ENCODE results near the gene RAB4B. TPM values are rescaled to one million over a fixed set of nuclear protein-coding genes. Genes with fewer than 3 reads are reported as not detected.
A peak's percentile ranks its signal among the peaks of the same experiment; 100 is the strongest.
"Not testable (repeated sequence)": the region's sequence is repeated elsewhere in the genome, so short reads cannot be mapped to it uniquely, and the experiment has no call there.

The RAB4B gene
- polyA plus RNA-seq, 1 donor, result 19.2 TPM

GRCh38 chr19:40810160-40810559, 32.1 kb downstream of the RAB4B start:
- H3K4me3 ChIP-seq (ENCODE audit: low read length), result peak overlapping the region; percentile 58

DNA sequence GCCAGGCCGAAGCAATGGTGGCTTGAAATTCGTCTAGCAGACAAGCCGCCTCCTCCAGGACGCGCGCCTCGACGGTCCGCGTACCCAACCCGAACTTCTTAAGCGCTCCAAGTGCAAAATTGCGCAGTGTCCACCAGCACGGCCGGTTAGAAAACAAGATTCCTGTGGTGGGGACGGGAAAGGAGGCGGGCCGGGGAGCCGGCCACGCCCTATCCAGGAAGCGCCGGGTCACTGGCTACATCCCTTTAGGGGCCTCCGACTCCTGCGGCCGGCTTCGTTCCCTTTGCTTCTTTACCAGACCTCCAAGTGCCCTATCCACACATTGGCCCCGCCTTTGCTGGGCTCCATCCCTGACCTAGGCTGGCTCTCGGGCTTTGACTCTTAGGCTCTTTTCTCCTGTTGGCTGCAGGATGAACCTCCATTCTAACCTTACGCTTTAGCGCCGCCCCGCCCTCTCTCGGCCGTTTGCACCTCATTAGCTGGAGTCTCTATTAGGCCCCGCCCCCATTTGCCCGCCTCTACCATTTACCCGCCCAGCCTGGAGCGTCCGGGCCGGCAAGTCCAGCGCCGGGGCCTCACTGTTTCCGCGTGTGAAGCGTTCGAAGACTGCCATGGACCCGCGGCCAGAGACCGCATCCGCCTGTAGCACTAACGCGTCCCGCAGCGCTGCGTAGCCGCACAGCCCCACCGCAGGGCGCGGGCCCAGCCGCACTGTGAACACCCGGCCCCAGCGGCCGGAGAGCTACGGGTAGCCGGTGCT, 32.8 kb downstream of the RAB4B start:
- not testable (repeated sequence) for H3K9me3 ChIP-seq (ENCODE audit: control insufficient read depth, low read depth, low read length); H3K27me3 ChIP-seq (ENCODE audit: control insufficient read depth, insufficient read depth, low read length)
- Histone ChIP-seq H3K4me3 (ENCODE audit: low read length) (peak overlapping the region; percentile 58), H3K36me3 (ENCODE audit: control insufficient read depth, insufficient read depth, low read length) (peaks cover 28% of the 10 kb centered on the region), H3K4me1 (ENCODE audit: control insufficient read depth, insufficient read depth, low read length) (peaks cover 40% of the 10 kb centered on the region), H3K27ac (ENCODE audit: low read length) (peak overlapping the region; percentile 84)
- peak; percentile 70 to 91 for DNase-seq
- no CpG with 5 or more reads among the region's 65 CpGs for WGBS (ENCODE audit: insufficient coverage, low lambda C conversion rate)

More at GRCh38 chr19:40810160-40810559, 32.1 kb downstream of the RAB4B start:
- no CpG with 5 or more reads among the region's 14 CpGs for WGBS (ENCODE audit: insufficient coverage, low lambda C conversion rate)
- H3K36me3 ChIP-seq (ENCODE audit: control insufficient read depth, insufficient read depth, low read length), result peaks cover 33% of the 10 kb centered on the region
- H3K27ac ChIP-seq (ENCODE audit: low read length), result peak overlapping the region; percentile 84
- no peaks in the 10 kb centered on the region for H3K9me3 ChIP-seq (ENCODE audit: control insufficient read depth, low read depth, low read length)
- DNase-seq, result no peak
- peaks cover 47% of the 10 kb centered on the region for H3K4me1 ChIP-seq (ENCODE audit: control insufficient read depth, insufficient read depth, low read length)
- no peaks in the 10 kb centered on the region for H3K27me3 ChIP-seq (ENCODE audit: control insufficient read depth, insufficient read depth, low read length)

DNA sequence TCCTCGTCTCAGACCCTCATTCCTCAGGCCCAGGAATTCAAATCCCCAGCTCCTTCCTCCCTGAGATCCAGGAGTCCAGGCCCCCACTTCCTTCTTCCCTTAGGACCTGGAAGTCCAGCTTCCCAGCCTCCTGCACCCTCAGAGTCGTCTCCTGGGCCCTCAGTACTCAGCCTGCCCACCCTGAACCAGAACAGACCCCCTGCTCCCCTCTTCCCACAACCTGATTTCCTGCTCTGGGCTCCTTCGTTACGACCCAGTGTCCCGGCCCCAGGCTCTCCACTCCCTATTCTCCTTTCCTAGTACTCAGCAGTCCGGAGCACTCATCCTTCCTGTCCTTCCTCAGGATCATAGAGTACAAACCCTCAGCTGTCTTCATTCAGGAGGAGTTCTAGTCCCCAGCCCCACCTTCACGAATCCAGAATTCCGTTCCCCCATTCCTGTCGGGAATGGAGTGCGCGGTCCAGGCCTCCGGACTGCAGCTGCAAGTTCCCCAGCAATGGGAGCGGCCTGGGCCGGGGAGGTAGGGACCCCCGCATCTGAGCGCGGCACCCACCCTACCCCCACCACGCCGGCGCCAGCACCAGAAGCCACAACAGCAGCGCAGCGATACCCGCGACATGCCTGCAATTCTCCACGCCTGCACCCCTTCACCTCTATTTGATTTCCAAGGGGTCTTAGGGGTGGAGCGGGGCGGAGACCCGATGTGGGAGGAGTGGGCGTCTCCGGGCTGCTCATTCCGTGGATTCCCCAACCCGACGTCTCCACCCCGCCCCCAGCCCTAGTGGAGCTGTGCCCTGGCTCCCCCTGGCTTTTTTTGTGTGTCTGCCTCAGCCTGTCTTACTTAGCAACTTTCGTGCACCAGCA, 33.7 kb downstream of the RAB4B start:
- no peaks in the 10 kb centered on the region for H3K9me3 ChIP-seq (ENCODE audit: control insufficient read depth, low read depth, low read length)
- WGBS (ENCODE audit: insufficient coverage, low lambda C conversion rate), result no CpG with 5 or more reads among the region's 35 CpGs
- H3K4me1 ChIP-seq (ENCODE audit: control insufficient read depth, insufficient read depth, low read length), result peaks cover 31% of the 10 kb centered on the region
- peak overlapping the region; percentile 58 for H3K4me3 ChIP-seq (ENCODE audit: low read length)
- peak in 1 of 2 donors; percentile 59 for DNase-seq
- H3K36me3 ChIP-seq (ENCODE audit: control insufficient read depth, insufficient read depth, low read length), result peaks cover 28% of the 10 kb centered on the region
- H3K27ac ChIP-seq (ENCODE audit: low read length), result peak overlapping the region; percentile 84
- H3K27me3 ChIP-seq (ENCODE audit: control insufficient read depth, insufficient read depth, low read length), result no peaks in the 10 kb centered on the region

GRCh38 chr19:40812571-40812970, 34.5 kb downstream of the RAB4B start:
- WGBS (ENCODE audit: insufficient coverage, low lambda C conversion rate), result no CpG with 5 or more reads among the region's 7 CpGs
- Histone ChIP-seq H3K36me3 (ENCODE audit: control insufficient read depth, insufficient read depth, low read length) (peaks cover 21% of the 10 kb centered on the region), H3K4me1 (ENCODE audit: control insufficient read depth, insufficient read depth, low read length) (peaks cover 26% of the 10 kb centered on the region)
- H3K4me3 ChIP-seq (ENCODE audit: low read length); H3K27ac ChIP-seq (ENCODE audit: low read length); DNase-seq; H3K9me3 ChIP-seq (ENCODE audit: control insufficient read depth, low read depth, low read length); H3K27me3 ChIP-seq (ENCODE audit: control insufficient read depth, insufficient read depth, low read length): not testable (repeated sequence)

- no CpG with 5 or more reads among the region's 4 CpGs for WGBS (ENCODE audit: insufficient coverage, low lambda C conversion rate)
- Histone ChIP-seq H3K9me3 (ENCODE audit: control insufficient read depth, low read depth, low read length) (no peaks in the 10 kb centered on the region), H3K27ac (ENCODE audit: low read length) (no peak overlapping the region), H3K4me3 (ENCODE audit: low read length) (no peak overlapping the region), H3K36me3 (ENCODE audit: control insufficient read depth, insufficient read depth, low read length) (peaks cover 15% of the 10 kb centered on the region), H3K4me1 (ENCODE audit: control insufficient read depth, insufficient read depth, low read length) (peaks cover 27% of the 10 kb centered on the region), H3K27me3 (ENCODE audit: control insufficient read depth, insufficient read depth, low read length) (no peaks in the 10 kb centered on the region)
- DNase-seq, result no peak
These were observed 35.1 kb downstream of the RAB4B start for GRCh38 chr19:40813182-40813581.

GRCh38 chr19:40815223-40815622, 37.2 kb downstream of the RAB4B start:
- no peak overlapping the region for H3K4me3 ChIP-seq (ENCODE audit: low read length)
- H3K27me3 ChIP-seq (ENCODE audit: control insufficient read depth, insufficient read depth, low read length), result no peaks in the 10 kb centered on the region
- H3K36me3 ChIP-seq (ENCODE audit: control insufficient read depth, insufficient read depth, low read length), result no peaks in the 10 kb centered on the region
- no peak overlapping the region for H3K27ac ChIP-seq (ENCODE audit: low read length)
- no peak for DNase-seq
- WGBS (ENCODE audit: insufficient coverage, low lambda C conversion rate), result 71% methylated on average over 1 of the region's 4 CpGs
- no peaks in the 10 kb centered on the region for H3K9me3 ChIP-seq (ENCODE audit: control insufficient read depth, low read depth, low read length)
- H3K4me1 ChIP-seq (ENCODE audit: control insufficient read depth, insufficient read depth, low read length), result peaks cover 28% of the 10 kb centered on the region

DNA sequence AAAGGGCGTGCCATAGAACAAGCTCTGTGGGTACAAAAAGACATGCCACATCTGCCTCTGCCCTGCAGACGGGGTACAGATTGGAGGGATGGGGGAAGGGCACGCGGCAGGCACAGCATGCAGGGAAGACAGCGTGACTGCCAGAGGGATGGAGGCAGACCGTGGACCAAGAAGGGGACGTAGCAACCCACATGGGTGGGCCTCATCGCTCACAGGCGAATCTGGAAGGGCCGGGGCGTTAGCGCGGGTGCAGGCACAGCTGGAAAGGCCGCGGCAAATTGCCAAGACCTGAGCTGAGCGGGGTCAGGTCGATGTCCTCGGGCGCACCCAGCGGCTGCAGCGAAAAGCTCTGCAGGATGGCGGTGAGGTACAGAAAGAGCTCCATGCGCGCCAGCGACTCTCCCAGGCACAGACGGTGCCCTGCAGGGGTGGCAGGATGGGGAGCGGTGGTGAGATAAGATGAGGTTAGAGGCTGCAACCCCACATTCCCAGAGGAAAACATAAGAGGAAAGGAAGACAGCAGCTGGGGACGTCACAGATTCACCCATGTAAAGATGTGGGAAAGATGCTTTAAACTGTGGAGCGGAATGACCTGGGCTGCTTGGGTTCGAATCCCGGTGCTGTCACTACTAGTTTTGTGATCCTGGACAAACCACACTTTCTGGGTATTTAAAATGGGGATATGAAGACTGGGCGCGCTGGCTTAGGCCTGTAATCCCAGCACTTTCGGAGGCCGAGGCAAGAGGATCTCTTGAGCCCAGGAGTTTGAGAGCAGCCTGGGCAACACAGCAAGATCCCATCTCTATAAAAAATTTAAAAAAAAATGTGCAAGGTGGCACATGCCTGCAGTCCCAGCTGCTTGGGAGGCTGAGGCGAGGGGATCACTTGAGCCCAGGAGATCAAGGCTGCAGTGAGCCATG, 40.7 kb downstream of the RAB4B start:
- not testable (repeated sequence) for H3K27ac ChIP-seq (ENCODE audit: low read length); H3K27me3 ChIP-seq (ENCODE audit: control insufficient read depth, insufficient read depth, low read length); H3K36me3 ChIP-seq (ENCODE audit: control insufficient read depth, insufficient read depth, low read length); H3K9me3 ChIP-seq (ENCODE audit: control insufficient read depth, low read depth, low read length)
- Histone ChIP-seq H3K4me1 (ENCODE audit: control insufficient read depth, insufficient read depth, low read length) (peaks cover 25% of the 10 kb centered on the region), H3K4me3 (ENCODE audit: low read length) (peak overlapping the region; percentile 11)
- no CpG with 5 or more reads among the region's 36 CpGs for WGBS (ENCODE audit: insufficient coverage, low lambda C conversion rate)
- DNase-seq, result peak; percentile 40 to 73

- H3K36me3 ChIP-seq (ENCODE audit: control insufficient read depth, insufficient read depth, low read length); H3K9me3 ChIP-seq (ENCODE audit: control insufficient read depth, low read depth, low read length); H3K4me3 ChIP-seq (ENCODE audit: low read length); H3K27me3 ChIP-seq (ENCODE audit: control insufficient read depth, insufficient read depth, low read length); H3K27ac ChIP-seq (ENCODE audit: low read length); DNase-seq: not testable (repeated sequence)
- peaks cover 32% of the 10 kb centered on the region for H3K4me1 ChIP-seq (ENCODE audit: control insufficient read depth, insufficient read depth, low read length)
- no CpG with 5 or more reads among the region's 6 CpGs for WGBS (ENCODE audit: insufficient coverage, low lambda C conversion rate)
These were observed 41.6 kb downstream of the RAB4B start for GRCh38 chr19:40819479-40820234.

GRCh38 chr19:40822161-40822560, 44.1 kb downstream of the RAB4B start:
- Histone ChIP-seq H3K36me3 (ENCODE audit: control insufficient read depth, insufficient read depth, low read length) (peaks cover 2% of the 10 kb centered on the region), H3K9me3 (ENCODE audit: control insufficient read depth, low read depth, low read length) (peaks cover 2% of the 10 kb centered on the region), H3K27me3 (ENCODE audit: control insufficient read depth, insufficient read depth, low read length) (no peaks in the 10 kb centered on the region), H3K4me3 (ENCODE audit: low read length) (no peak overlapping the region), H3K27ac (ENCODE audit: low read length) (peak overlapping the region; percentile 95), H3K4me1 (ENCODE audit: control insufficient read depth, insufficient read depth, low read length) (peaks cover 32% of the 10 kb centered on the region)
- DNase-seq, result no peak
- no CpG with 5 or more reads among the region's 22 CpGs for WGBS (ENCODE audit: insufficient coverage, low lambda C conversion rate)
